ENCODE data around the gene RAB11FIP4. TPM values are rescaled to one million over a fixed set of nuclear protein-coding genes. Genes with fewer than 3 reads are reported as not detected.
A peak's percentile ranks its signal among the peaks of the same experiment; 100 is the strongest.

The RAB11FIP4 gene
- total RNA-seq, 2 donors from 2014 or later, result 35.6 to 62.2 TPM

DNA sequence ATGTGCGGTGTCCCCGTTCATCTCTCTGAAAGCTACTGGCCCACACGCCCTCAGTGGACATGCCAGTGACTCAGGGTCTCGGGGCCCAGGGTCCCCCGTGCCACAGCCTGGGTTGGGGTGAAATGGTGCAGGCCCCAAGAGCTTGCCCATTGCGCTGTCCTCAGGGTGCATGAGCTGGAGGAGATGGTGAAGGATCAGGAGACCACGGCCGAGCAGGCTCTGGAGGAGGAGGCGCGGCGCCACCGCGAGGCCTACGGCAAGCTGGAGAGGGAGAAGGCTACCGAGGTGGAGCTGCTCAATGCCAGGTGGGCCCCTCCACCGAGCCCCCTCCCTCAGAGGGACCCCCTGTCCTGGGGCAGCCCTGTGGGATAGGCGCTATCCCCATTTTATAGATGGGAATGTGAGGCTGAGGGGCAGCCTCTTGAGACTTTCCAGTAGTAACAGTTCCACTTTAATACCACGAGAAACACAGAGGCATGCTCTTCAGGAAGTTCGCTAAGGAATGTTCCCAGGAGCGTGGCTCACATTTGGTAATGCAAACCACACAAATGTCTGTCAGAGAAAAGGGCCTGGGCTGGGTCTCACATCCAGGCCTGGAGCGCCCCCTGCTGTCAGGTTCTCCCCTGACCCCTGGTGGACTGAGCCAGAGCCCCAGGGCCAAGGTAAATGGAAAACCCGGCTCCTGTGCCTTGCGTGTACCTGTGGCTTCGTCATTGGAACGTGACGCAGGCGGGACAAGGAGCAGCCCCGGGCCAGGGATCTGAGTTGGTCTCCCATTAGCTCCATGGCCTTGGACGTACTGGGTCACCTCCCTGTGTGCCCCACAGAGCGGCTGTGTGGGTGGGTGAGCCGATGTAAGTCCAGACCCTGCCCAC lies 133.7 kb downstream of the RAB11FIP4 start:
- peaks cover 37% of the 10 kb centered on the region for H3K36me3 Mint-ChIP-seq (ENCODE audit: low read depth)
- Histone ChIP-seq H3K27ac (ENCODE audit: low read depth, low read length) (no peak overlapping the region), H3K4me3 (ENCODE audit: low read length) (no peak overlapping the region), H3K9ac (ENCODE audit: extremely low read depth, low read length, poor library complexity, severe bottlenecking) (no peak overlapping the region), H3K9me3 (ENCODE audit: control insufficient read depth, low read length) (peaks cover 5% of the 10 kb centered on the region), H3K4me1 (ENCODE audit: control insufficient read depth, insufficient read depth, low read length) (no peaks in the 10 kb centered on the region), H3K36me3 (ENCODE audit: control insufficient read depth, insufficient read depth, low read length) (peaks cover 22% of the 10 kb centered on the region), H3K27me3 (ENCODE audit: control insufficient read depth, insufficient read depth, low read length, poor library complexity, severe bottlenecking) (no peaks in the 10 kb centered on the region)
- 69 to 80% methylated on average over 13 to 31 of the region's 31 CpGs for WGBS, 2 experiments (ENCODE audit: insufficient coverage in 1 of 2, insufficient read length in 1 of 2)
- H3K4me3 Mint-ChIP-seq, result no peak overlapping the region
- no peaks in the 10 kb centered on the region for H3K27me3 Mint-ChIP-seq (ENCODE audit: insufficient read depth)
- DNase-seq, result peak; percentile 100
- H3K9me3 Mint-ChIP-seq, result peaks cover 10% of the 10 kb centered on the region
- H3K4me1 Mint-ChIP-seq, result no peaks in the 10 kb centered on the region
- TF ChIP-seq, protein P1, sequence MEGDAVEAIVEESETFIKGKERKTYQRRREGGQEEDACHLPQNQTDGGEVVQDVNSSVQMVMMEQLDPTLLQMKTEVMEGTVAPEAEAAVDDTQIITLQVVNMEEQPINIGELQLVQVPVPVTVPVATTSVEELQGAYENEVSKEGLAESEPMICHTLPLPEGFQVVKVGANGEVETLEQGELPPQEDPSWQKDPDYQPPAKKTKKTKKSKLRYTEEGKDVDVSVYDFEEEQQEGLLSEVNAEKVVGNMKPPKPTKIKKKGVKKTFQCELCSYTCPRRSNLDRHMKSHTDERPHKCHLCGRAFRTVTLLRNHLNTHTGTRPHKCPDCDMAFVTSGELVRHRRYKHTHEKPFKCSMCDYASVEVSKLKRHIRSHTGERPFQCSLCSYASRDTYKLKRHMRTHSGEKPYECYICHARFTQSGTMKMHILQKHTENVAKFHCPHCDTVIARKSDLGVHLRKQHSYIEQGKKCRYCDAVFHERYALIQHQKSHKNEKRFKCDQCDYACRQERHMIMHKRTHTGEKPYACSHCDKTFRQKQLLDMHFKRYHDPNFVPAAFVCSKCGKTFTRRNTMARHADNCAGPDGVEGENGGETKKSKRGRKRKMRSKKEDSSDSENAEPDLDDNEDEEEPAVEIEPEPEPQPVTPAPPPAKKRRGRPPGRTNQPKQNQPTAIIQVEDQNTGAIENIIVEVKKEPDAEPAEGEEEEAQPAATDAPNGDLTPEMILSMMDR (conservative IDR thresholded peaks at IDR 0.05), result peak; percentile 95
- H3K27ac Mint-ChIP-seq, result no peak overlapping the region

DNA sequence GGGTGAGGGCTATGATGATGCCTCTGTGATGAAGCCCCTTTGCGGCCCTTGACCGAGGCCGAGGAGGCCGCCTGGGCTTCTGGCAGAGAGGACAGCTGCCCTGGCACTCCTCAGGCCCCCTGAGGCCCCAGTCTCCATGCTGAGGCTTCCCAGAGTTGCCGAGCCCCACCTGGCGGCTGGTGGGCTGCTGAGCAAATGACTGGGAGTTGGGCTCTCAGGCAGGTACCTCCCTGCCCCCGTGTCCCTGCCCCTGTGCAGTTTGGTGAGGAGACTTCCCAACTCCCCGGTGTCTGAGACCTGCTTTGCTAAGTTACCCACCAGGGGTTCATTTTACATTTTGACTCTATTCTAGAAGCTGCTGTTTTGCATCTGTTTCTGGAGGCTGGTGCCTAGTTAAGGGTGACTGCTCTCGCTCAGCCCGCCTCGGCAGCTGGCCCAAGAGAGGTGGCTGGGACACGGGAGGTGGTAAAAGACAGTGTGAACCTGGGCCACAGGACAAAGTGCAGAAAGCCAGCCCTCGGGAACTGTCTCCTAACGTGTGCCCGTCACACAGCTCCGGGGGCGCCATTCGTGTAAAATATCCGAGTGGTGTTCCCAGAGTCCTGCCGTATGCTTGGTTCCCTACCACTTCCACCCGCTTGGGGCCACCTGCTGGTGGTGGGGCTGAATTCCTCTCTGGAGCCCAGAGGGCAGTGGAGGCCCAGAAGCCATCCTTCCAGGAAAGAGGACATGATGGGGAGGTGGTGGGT lies 134.5 kb downstream of the RAB11FIP4 start:
- no peak overlapping the region for H3K9ac ChIP-seq (ENCODE audit: extremely low read depth, low read length, poor library complexity, severe bottlenecking)
- H3K27ac ChIP-seq (ENCODE audit: low read depth, low read length), result no peak overlapping the region
- H3K27me3 Mint-ChIP-seq (ENCODE audit: insufficient read depth), result no peaks in the 10 kb centered on the region
- peaks cover 1% of the 10 kb centered on the region for H3K4me1 Mint-ChIP-seq
- no peak overlapping the region for H3K4me3 Mint-ChIP-seq
- H3K4me3 ChIP-seq (ENCODE audit: low read length), result no peak overlapping the region
- DNase-seq, result peak; percentile 87
- H3K27me3 ChIP-seq (ENCODE audit: control insufficient read depth, insufficient read depth, low read length, poor library complexity, severe bottlenecking), result no peaks in the 10 kb centered on the region
- peak overlapping the region; percentile 39 for H3K27ac Mint-ChIP-seq
- TF ChIP-seq, protein P1 (conservative IDR thresholded peaks at IDR 0.05), result peak; percentile 67
- peaks cover 10% of the 10 kb centered on the region for H3K9me3 Mint-ChIP-seq
- H3K9me3 ChIP-seq (ENCODE audit: control insufficient read depth, low read length), result peaks cover 5% of the 10 kb centered on the region
- peaks cover 35% of the 10 kb centered on the region for H3K36me3 Mint-ChIP-seq (ENCODE audit: low read depth)
- no peaks in the 10 kb centered on the region for H3K4me1 ChIP-seq (ENCODE audit: control insufficient read depth, insufficient read depth, low read length)
- H3K36me3 ChIP-seq (ENCODE audit: control insufficient read depth, insufficient read depth, low read length), result peaks cover 22% of the 10 kb centered on the region
- 88 to 94% methylated on average over 15 to 21 of the region's 21 CpGs for WGBS, 2 experiments (ENCODE audit: insufficient coverage in 1 of 2, insufficient read length in 1 of 2)

DNA sequence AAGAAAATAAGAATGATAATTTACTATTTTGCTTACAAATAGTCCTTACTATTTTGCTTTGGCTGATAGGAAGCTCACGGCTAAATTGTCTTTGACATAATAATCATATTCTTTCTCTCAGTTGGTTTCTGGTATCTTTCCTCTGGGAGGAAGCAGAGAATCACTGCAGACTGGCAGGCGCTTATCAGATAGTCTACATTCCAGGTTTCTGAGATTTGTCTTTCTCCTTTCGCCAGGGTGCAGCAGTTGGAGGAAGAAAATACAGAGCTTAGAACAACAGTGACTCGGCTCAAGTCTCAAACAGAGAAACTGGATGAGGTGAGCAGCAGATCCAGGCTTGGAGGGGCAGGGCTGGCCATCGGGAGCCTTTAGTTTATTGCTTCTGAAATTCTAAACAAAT lies 136.1 kb downstream of the RAB11FIP4 start:
- H3K4me3 Mint-ChIP-seq, result no peak overlapping the region
- TF ChIP-seq, protein P1 (conservative IDR thresholded peaks at IDR 0.05), result no peak
- WGBS, 2 experiments (ENCODE audit: insufficient coverage in 1 of 2, insufficient read length in 1 of 2), result 90 to 94% methylated on average over 5 of the region's 5 CpGs
- Histone ChIP-seq H3K4me3 (ENCODE audit: low read length) (no peak overlapping the region), H3K27ac (ENCODE audit: low read depth, low read length) (no peak overlapping the region), H3K4me1 (ENCODE audit: control insufficient read depth, insufficient read depth, low read length) (no peaks in the 10 kb centered on the region), H3K9ac (ENCODE audit: extremely low read depth, low read length, poor library complexity, severe bottlenecking) (no peak overlapping the region), H3K36me3 (ENCODE audit: control insufficient read depth, insufficient read depth, low read length) (peaks cover 26% of the 10 kb centered on the region), H3K27me3 (ENCODE audit: control insufficient read depth, insufficient read depth, low read length, poor library complexity, severe bottlenecking) (no peaks in the 10 kb centered on the region), H3K9me3 (ENCODE audit: control insufficient read depth, low read length) (peaks cover 5% of the 10 kb centered on the region)
- H3K27ac Mint-ChIP-seq, result no peak overlapping the region
- DNase-seq, result no peak
- peaks cover 10% of the 10 kb centered on the region for H3K9me3 Mint-ChIP-seq
- H3K27me3 Mint-ChIP-seq (ENCODE audit: insufficient read depth), result no peaks in the 10 kb centered on the region
- peaks cover 1% of the 10 kb centered on the region for H3K4me1 Mint-ChIP-seq
- H3K36me3 Mint-ChIP-seq (ENCODE audit: low read depth), result peaks cover 40% of the 10 kb centered on the region

All from endodermal cell (in vitro differentiated cells).